ENCODE results near the gene MTHFSD.

The MTHFSD gene

DNA sequence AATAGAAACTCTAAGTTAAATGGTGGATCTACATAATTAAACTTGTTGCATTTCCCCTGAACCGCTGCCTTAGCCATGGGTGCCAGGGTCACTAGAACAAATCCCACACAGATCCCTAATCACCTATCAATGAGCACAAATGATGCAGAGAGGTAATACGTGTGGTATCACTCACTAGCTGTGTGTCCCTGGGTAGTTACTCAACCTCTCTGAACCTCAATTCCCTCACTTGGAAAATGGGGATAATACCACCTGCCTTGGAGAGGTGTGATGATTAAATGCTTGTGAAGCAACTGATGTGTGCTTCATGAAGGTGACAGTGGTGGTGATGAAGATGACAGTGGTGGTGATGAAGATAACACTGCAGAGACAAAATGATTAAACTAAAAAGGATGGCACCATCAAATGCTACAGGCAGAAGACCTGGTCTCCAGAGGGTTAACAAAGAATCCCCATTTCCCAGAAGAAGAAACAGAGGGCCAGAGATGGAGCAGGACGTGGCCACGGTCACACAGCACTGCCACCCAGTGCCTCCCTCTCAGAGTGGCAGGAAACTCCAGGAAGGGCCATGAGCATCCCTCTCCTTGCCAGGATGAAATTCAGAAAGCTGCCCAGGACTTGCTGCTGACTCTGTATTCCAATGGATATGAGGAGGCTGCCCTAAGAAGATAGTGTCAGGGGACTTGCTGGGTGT lies 62.6 kb downstream of the MTHFSD start (continued):
- no peak for TF ChIP-seq CREB5 (CRISPR knock-in tag; IDR thresholded peaks at IDR 0.05; ENCODE audit: low read depth)

DNA sequence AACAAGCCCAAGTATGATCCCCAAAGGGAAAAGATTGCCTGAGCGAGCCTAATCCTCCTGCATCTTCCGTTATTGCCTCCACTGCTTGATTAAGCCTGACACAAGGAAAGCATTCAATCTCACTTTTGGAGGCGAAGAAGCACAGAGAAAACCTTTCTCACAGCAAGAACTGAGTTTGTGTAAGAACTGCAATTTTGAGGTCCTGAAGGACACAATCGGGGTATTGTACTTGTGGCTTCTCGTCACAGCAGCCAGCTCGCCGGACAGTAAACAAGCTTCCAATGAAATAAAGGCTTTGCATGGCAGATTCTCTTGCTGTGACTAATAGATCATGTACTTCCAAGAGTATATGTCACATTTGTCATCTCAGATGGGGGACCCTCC lies 63.4 kb downstream of the MTHFSD start:
- no peak for ATAC-seq
- no peak for TF ChIP-seq ISL1 (CRISPR knock-in tag; IDR thresholded peaks at IDR 0.05)
- no peak for TF ChIP-seq ARNTL (CRISPR knock-in tag; IDR thresholded peaks at IDR 0.05; ENCODE audit: borderline replicate concordance, low read depth)
- TF ChIP-seq ZFP3 (CRISPR knock-in tag; IDR thresholded peaks at IDR 0.05): no peak
- TF ChIP-seq, protein P1, sequence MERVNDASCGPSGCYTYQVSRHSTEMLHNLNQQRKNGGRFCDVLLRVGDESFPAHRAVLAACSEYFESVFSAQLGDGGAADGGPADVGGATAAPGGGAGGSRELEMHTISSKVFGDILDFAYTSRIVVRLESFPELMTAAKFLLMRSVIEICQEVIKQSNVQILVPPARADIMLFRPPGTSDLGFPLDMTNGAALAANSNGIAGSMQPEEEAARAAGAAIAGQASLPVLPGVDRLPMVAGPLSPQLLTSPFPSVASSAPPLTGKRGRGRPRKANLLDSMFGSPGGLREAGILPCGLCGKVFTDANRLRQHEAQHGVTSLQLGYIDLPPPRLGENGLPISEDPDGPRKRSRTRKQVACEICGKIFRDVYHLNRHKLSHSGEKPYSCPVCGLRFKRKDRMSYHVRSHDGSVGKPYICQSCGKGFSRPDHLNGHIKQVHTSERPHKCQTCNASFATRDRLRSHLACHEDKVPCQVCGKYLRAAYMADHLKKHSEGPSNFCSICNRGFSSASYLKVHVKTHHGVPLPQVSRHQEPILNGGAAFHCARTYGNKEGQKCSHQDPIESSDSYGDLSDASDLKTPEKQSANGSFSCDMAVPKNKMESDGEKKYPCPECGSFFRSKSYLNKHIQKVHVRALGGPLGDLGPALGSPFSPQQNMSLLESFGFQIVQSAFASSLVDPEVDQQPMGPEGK (CRISPR knock-in tag; IDR thresholded peaks at IDR 0.05; ENCODE audit: borderline replicate concordance): no peak
- TF ChIP-seq CREB5 (CRISPR knock-in tag; IDR thresholded peaks at IDR 0.05; ENCODE audit: low read depth): no peak
- TF ChIP-seq ZNF70 (CRISPR knock-in tag; IDR thresholded peaks at IDR 0.05): no peak
- TF ChIP-seq BACH2 (CRISPR knock-in tag; IDR thresholded peaks at IDR 0.05; ENCODE audit: borderline replicate concordance): no peak
- no peak for TF ChIP-seq RARB (CRISPR knock-in tag; IDR thresholded peaks at IDR 0.05)
- TF ChIP-seq ESRRG (CRISPR knock-in tag; IDR thresholded peaks at IDR 0.05): no peak
- no peak for TF ChIP-seq ZNF8 (CRISPR knock-in tag; IDR thresholded peaks at IDR 0.05)
- TF ChIP-seq ZNF565 (CRISPR knock-in tag; conservative IDR thresholded peaks at IDR 0.05; ENCODE audit: low read depth): no peak

DNA sequence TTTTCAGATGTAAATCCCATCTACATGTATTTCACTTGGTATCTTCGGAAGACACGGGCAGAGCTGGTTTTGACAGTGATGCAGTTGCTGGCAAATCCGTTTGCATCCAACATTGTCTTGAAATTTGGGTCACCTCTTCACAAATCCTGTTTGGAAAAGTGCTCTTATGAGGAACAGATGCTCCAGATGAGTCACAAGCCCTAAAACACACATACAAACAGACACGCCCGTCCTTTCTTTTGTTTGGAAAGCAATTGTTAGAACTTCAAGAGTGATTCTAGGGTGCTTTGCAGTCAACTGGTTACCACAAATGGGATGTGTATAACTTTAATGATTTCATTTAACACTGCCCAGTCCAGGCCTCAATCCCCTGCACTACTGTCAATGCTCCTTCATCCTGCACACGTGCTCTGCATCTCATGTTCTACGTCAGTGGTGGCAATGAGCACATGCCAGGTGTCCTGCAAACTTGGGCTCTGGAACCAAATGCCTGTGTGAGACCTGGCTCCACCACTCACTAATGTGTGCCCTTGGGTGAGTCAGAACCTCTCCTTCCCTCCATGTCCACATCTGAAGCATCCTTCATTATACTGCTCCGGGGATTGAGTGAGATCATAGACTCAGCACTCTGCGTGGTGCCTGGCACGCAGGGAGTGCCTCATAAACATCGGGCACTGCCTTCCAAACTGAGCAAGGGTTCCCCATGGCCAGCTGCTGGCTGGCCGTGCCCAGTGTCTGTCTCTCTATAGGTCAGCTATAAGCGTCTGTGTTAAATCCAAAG lies 64.0 kb downstream of the MTHFSD start:
- TF ChIP-seq CREB5 (CRISPR knock-in tag; IDR thresholded peaks at IDR 0.05; ENCODE audit: low read depth): no peak
- TF ChIP-seq, protein P1 (CRISPR knock-in tag; IDR thresholded peaks at IDR 0.05; ENCODE audit: borderline replicate concordance): no peak
- no peak for TF ChIP-seq ZC3H10 (CRISPR knock-in tag; IDR thresholded peaks at IDR 0.05)
- no peak for TF ChIP-seq CSDC2 (CRISPR knock-in tag; IDR thresholded peaks at IDR 0.05)
- TF ChIP-seq ARNTL (CRISPR knock-in tag; IDR thresholded peaks at IDR 0.05; ENCODE audit: borderline replicate concordance, low read depth): no peak
- TF ChIP-seq ZNF565 (CRISPR knock-in tag; conservative IDR thresholded peaks at IDR 0.05; ENCODE audit: low read depth): no peak
- TF ChIP-seq SNAI2 (CRISPR knock-in tag; IDR thresholded peaks at IDR 0.05): no peak
- no peak for TF ChIP-seq RARB (CRISPR knock-in tag; IDR thresholded peaks at IDR 0.05)
- TF ChIP-seq CSRNP3 (CRISPR knock-in tag; IDR thresholded peaks at IDR 0.05): no peak
- no peak for TF ChIP-seq POU6F1 (CRISPR knock-in tag; IDR thresholded peaks at IDR 0.05; ENCODE audit: borderline replicate concordance, low read depth)
- no peak for TF ChIP-seq BACH2 (CRISPR knock-in tag; IDR thresholded peaks at IDR 0.05; ENCODE audit: borderline replicate concordance)
- TF ChIP-seq GLIS3 (CRISPR knock-in tag; IDR thresholded peaks at IDR 0.05): no peak
- no peak for TF ChIP-seq ZFP3 (CRISPR knock-in tag; IDR thresholded peaks at IDR 0.05)
- no peak for TF ChIP-seq OSR1 (CRISPR knock-in tag; IDR thresholded peaks at IDR 0.05)
- TF ChIP-seq ISL1 (CRISPR knock-in tag; IDR thresholded peaks at IDR 0.05): no peak
- no peak for TF ChIP-seq TCF4 (CRISPR knock-in tag; IDR thresholded peaks at IDR 0.05; ENCODE audit: borderline replicate concordance)
- TF ChIP-seq PPARA (CRISPR knock-in tag; IDR thresholded peaks at IDR 0.05; ENCODE audit: borderline replicate concordance): no peak
- no peak for TF ChIP-seq ESRRG (CRISPR knock-in tag; IDR thresholded peaks at IDR 0.05)
- TF ChIP-seq ZFP30 (CRISPR knock-in tag; IDR thresholded peaks at IDR 0.05): no peak
- no peak for TF ChIP-seq ZNF70 (CRISPR knock-in tag; IDR thresholded peaks at IDR 0.05)
- no peak; the same call in 2 of the 3 replicates for ATAC-seq
